GM23338 (cell line): ENCODE measurements around the gene VILL. TPM values are rescaled to one million over a fixed set of nuclear protein-coding genes. Genes with fewer than 3 reads are reported as not detected.

Source experiments
- ATAC-seq: fragments of 200-7000 bp; cut with Tn5 transposase; 3 replicates; pipeline ENCODE4 v1.9.1; 2020
- DNase-seq: peaks from one replicate; pipeline ENCODE4 v3.0.0-alpha.2; 2015; ENCODE audit warnings: low spot score
- H2AFZ ChIP-seq: fragments of 200-600 bp; sonication (generic); 2 replicates; pipeline ENCODE4 v1.8.0; 2016; ENCODE audit warnings: antibody characterized with exemption, mild to moderate bottlenecking, moderate library complexity
- H3F3A ChIP-seq: fragments of 200-600 bp; sonication (generic); replicated peaks from 2 replicates; pipeline ENCODE4 v1.8.0; 2017; ENCODE audit warnings: antibody characterized with exemption, mixed run types, low read depth
- H3K27ac ChIP-seq: fragments of 200-600 bp; sonication (generic); 2 replicates; pipeline ENCODE4 v1.6.1; 2016; ENCODE audit warnings: low read depth
- H3K27me3 ChIP-seq: fragments of 200-600 bp; sonication (generic); 2 replicates; pipeline ENCODE4 v1.8.0; 2016; ENCODE audit warnings: mild to moderate bottlenecking, mixed run types, moderate library complexity; ENCODE audit not compliant: insufficient read depth
- H3K36me3 ChIP-seq: fragments of 200-600 bp; sonication (generic); 2 replicates; pipeline ENCODE4 v1.8.0; 2016; ENCODE audit warnings: mild to moderate bottlenecking; ENCODE audit not compliant: insufficient read depth
- H3K4me1 ChIP-seq: fragments of 200-600 bp; sonication (generic); 2 replicates; pipeline ENCODE4 v1.8.0; 2016; ENCODE audit warnings: mild to moderate bottlenecking, moderate library complexity; ENCODE audit not compliant: insufficient read depth
- H3K4me2 ChIP-seq: fragments of 200-600 bp; sonication (generic); 2 replicates; pipeline ENCODE4 v1.7.1; 2017; ENCODE audit warnings: mixed run types
- H3K4me3 ChIP-seq: fragments of 200-600 bp; sonication (generic); 2 replicates; pipeline ENCODE4 v1.6.1; 2016; ENCODE audit warnings: mixed run types
- H3K79me2 ChIP-seq: fragments of 200-600 bp; sonication (generic); replicated peaks from 2 replicates; pipeline ENCODE4 v1.8.0; 2017; ENCODE audit warnings: mild to moderate bottlenecking; ENCODE audit not compliant: insufficient read depth
- H3K9me2 ChIP-seq: fragments of 200-600 bp; sonication (generic); 2 replicates; pipeline ENCODE4 v1.8.0; 2017; ENCODE audit not compliant: insufficient read depth
- H4K20me1 ChIP-seq: fragments of 200-600 bp; sonication (generic); replicated peaks from 2 replicates; pipeline ENCODE4 v1.8.0; 2017; ENCODE audit warnings: mild to moderate bottlenecking; ENCODE audit not compliant: insufficient read depth
- H3K27ac Mint-ChIP-seq: 2 replicates; pipeline ENCODE4 v1.8.0; 2020; ENCODE audit warnings: inconsistent platforms, mild to moderate bottlenecking, moderate library complexity, mixed read lengths
- H3K27me3 Mint-ChIP-seq: 3 replicates; pipeline ENCODE4 v1.8.0; 2022; ENCODE audit warnings: low read depth, mild to moderate bottlenecking, moderate library complexity, mixed read lengths, inconsistent platforms; ENCODE audit not compliant: insufficient read depth, poor library complexity
- H3K36me3 Mint-ChIP-seq: 3 replicates; pipeline ENCODE4 v1.8.0; 2021; ENCODE audit warnings: low read depth, mild to moderate bottlenecking, inconsistent platforms, moderate library complexity, mixed read lengths
- H3K4me1 Mint-ChIP-seq: 3 replicates; pipeline ENCODE4 v1.8.0; 2020; ENCODE audit warnings: mild to moderate bottlenecking, inconsistent platforms, mixed read lengths
- H3K4me3 Mint-ChIP-seq: 3 replicates; pipeline ENCODE4 v1.8.0; 2021; ENCODE audit warnings: moderate library complexity, mild to moderate bottlenecking, inconsistent platforms, mixed read lengths
- H3K9me3 Mint-ChIP-seq: 3 replicates; pipeline ENCODE4 v1.8.0; 2020; ENCODE audit warnings: moderate library complexity, mild to moderate bottlenecking, inconsistent platforms, mixed read lengths
- CREB1 ChIP-seq: fragments of 250-450 bp; sonication (Bioruptor Pico); IDR thresholded peaks from 2 replicates; pipeline ENCODE4 v1.5.0; 2020; ENCODE audit warnings: low read depth, mild to moderate bottlenecking, moderate library complexity
- CTCF ChIP-seq, 2 experiments: fragments of 200-600 bp in 1 of 2; sonication (generic) in 1 of 2; conservative IDR thresholded peaks; 2 replicates each; pipeline versions ENCODE4 v1.5.1 to v1.6.1; 2016 to 2017; ENCODE audit warnings: antibody characterized with exemption in 2 of 2, low read depth in 2 of 2, mild to moderate bottlenecking in 2 of 2, moderate library complexity in 1 of 2
- ETS1 ChIP-seq: IDR thresholded peaks from 2 replicates; pipeline ENCODE4 v1.6.1; 2016; ENCODE audit warnings: antibody characterized with exemption
- EZH2 ChIP-seq: fragments of 200-600 bp; sonication (generic); IDR thresholded peaks from one replicate; pipeline ENCODE4 v1.8.0; 2017; ENCODE audit warnings: antibody characterized with exemption, mild to moderate bottlenecking, low read depth; ENCODE audit not compliant: unreplicated experiment
- EZH2phosphoT487 ChIP-seq: fragments of 200-600 bp; sonication (generic); IDR thresholded peaks from one replicate; pipeline ENCODE4 v1.8.1; 2018; ENCODE audit warnings: antibody characterized with exemption; ENCODE audit not compliant: unreplicated experiment
- JUNB ChIP-seq: IDR thresholded peaks from one replicate; pipeline ENCODE4 v1.6.1; 2016; ENCODE audit warnings: antibody characterized with exemption; ENCODE audit not compliant: unreplicated experiment
- NANOG ChIP-seq: IDR thresholded peaks from 2 replicates; pipeline ENCODE4 v1.6.1; 2016; ENCODE audit warnings: antibody characterized with exemption, borderline replicate concordance
- POLR2AphosphoS5 ChIP-seq: IDR thresholded peaks from 2 replicates; pipeline ENCODE4 v1.6.1; 2016; ENCODE audit warnings: antibody characterized with exemption, low read depth
- REST ChIP-seq: IDR thresholded peaks from one replicate; pipeline ENCODE4 v1.6.1; 2018; ENCODE audit warnings: antibody characterized with exemption; ENCODE audit not compliant: unreplicated experiment
- STAT1 ChIP-seq: IDR thresholded peaks from one replicate; pipeline ENCODE4 v1.6.1; 2016; ENCODE audit warnings: antibody characterized with exemption; ENCODE audit not compliant: unreplicated experiment
- ZNF114 ChIP-seq: fragments of 250-450 bp; sonication (Bioruptor Pico); IDR thresholded peaks from 2 replicates; pipeline ENCODE4 v1.5.0; 2020; ENCODE audit warnings: mild to moderate bottlenecking, moderate library complexity
- ZNF331 ChIP-seq: fragments of 250-450 bp; sonication (Bioruptor Pico); IDR thresholded peaks from 2 replicates; pipeline ENCODE4 v1.5.0; 2020; ENCODE audit warnings: low read depth, mild to moderate bottlenecking, moderate library complexity
- ZNF462 ChIP-seq: fragments of 250-450 bp; sonication (Bioruptor Pico); IDR thresholded peaks from 2 replicates; pipeline ENCODE4 v1.5.0; 2020; ENCODE audit warnings: mild to moderate bottlenecking, moderate library complexity
- polyA plus RNA-seq: library from polyadenylated mRNA; unstranded; fragments of >200 nt; fragmentation: Nextera tagmentation; extraction: Ambion mirVana; gene quantifications from 2 replicates; pipeline ENCODE4 v1.2.1, GENCODE V29; 2016
- total RNA-seq: library from RNA; depleted of rRNA; stranded (reverse); fragments of >200 nt; shearing (Covaris generic); gene quantifications from 2 replicates; pipeline ENCODE4 v1.2.3, GENCODE V29; 2014

VILL gene
- total and polyA plus RNA-seq, 2 experiments from 2014 or later: 2.7 to 9.8 TPM

- no peaks in the 10 kb centered on the region for H3K9me2 ChIP-seq
- no peaks in the 10 kb centered on the region for H3K27me3 ChIP-seq
- ATAC-seq (no peak), DNase-seq (no peak)
- Mint-ChIP-seq H3K27me3 (peaks cover 22% of the 10 kb centered on the region), H3K36me3 (no peaks in the 10 kb centered on the region), H3K4me1 (peaks cover 4% of the 10 kb centered on the region), H3K4me3 (no peak overlapping the region), H3K27ac (no peak overlapping the region), H3K9me3 (no peaks in the 10 kb centered on the region)
- no peaks in the 10 kb centered on the region for H3K79me2 ChIP-seq
- no peaks in the 10 kb centered on the region for H3K4me1 ChIP-seq
- TF ChIP-seq NANOG (no peak), EZH2phosphoT487 (no peak), REST (no peak), ZNF331 (CRISPR knock-in tag) (no peak), CREB1 (CRISPR knock-in tag) (no peak), ZNF462 (CRISPR knock-in tag) (no peak), STAT1 (no peak), ZNF114 (CRISPR knock-in tag) (no peak), POLR2AphosphoS5 (no peak), CTCF (conservative IDR thresholded peaks at IDR 0.05; ENCODE audit: low read depth in 2 of 2) (no peak), ETS1 (no peak), JUNB (no peak), EZH2 (no peak)
- H3K4me3 ChIP-seq: no peak overlapping the region
- no peaks in the 10 kb centered on the region for H3F3A ChIP-seq
- no peak overlapping the region for H2AFZ ChIP-seq
- H3K27ac ChIP-seq: no peak overlapping the region
- no peak overlapping the region for H3K4me2 ChIP-seq
- H4K20me1 ChIP-seq: no peaks in the 10 kb centered on the region
- H3K36me3 ChIP-seq: no peaks in the 10 kb centered on the region
Measured at GRCh38 chr3:37987315-37987697, 3.3 kb upstream of the VILL start.
